Neutrophil (primary cell): Measurements from ENCODE around the gene CD44.

Source experiments
- H3K27ac ChIP-seq: fragments of 200-600 bp; sonication (generic); 2 replicates; pipeline ENCODE4 v1.5.1; 2016; ENCODE audit warnings: mild to moderate bottlenecking, moderate library complexity
- H3K27me3 ChIP-seq: fragments of 200-600 bp; sonication (generic); 2 replicates; pipeline ENCODE4 v1.6.0; 2016; ENCODE audit warnings: mild to moderate bottlenecking
- H3K36me3 ChIP-seq: fragments of 200-600 bp; sonication (generic); 2 replicates; pipeline ENCODE4 v1.5.1; 2017
- H3K4me1 ChIP-seq, 2 experiments: fragments of 200-600 bp in 1 of 2; sonication (generic) in 1 of 2; 1 replicate in 1 of 2; 2 replicates in 1 of 2; pipeline versions ENCODE4 v1.5.1 to v1.6.1; 2013 to 2016; ENCODE audit warnings: low read depth in 1 of 2, low read length in 1 of 2, mild to moderate bottlenecking in 1 of 2, moderate library complexity in 1 of 2; ENCODE audit not compliant: control insufficient read depth in 1 of 2, insufficient read depth in 1 of 2
- H3K4me3 ChIP-seq, 2 experiments: fragments of 200-600 bp in 1 of 2; sonication (generic) in 1 of 2; 1 replicate in 1 of 2; 2 replicates in 1 of 2; pipeline ENCODE4 v1.5.1; 2013 to 2016; ENCODE audit warnings: low read depth in 1 of 2, low read length in 1 of 2, mild to moderate bottlenecking in 1 of 2, moderate library complexity in 1 of 2
- H3K9me3 ChIP-seq: fragments of 200-600 bp; sonication (generic); 2 replicates; pipeline ENCODE4 v1.5.1; 2016
- TF ChIP-seq, protein P1 (sequence below): fragments of 200-600 bp; sonication (generic); IDR thresholded peaks from 2 replicates; pipeline ENCODE4 v1.5.1; 2016; ENCODE audit warnings: antibody characterized with exemption

Gene CD44

DNA sequence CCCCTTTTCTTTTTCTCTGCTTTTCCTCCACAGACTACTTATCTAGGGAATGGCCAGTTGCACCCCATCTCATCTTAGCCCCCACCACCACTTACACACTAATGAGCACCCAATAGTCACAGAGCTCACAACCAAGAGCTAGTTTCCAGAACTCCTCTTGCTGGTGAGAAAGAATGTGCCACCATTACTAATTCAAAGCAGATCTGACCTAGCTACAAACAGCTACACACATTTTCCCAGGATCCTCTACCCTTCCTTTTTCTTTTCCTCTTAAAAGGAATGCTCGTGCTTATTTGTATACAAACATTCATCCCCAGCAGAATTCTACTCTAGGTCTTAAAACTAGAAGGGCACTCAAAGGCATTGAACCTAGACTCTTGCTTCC, 136.8 kb downstream of the CD44 start:
- Histone ChIP-seq H3K36me3 (no peaks in the 10 kb centered on the region), H3K9me3 (no peaks in the 10 kb centered on the region), H3K27me3 (no peaks in the 10 kb centered on the region), H3K4me1 (peaks cover 21 to 33% of the 10 kb centered on the region in 2 experiments), H3K27ac (no peak overlapping the region), H3K4me3 (no peak overlapping the region)
- TF ChIP-seq, protein P1, sequence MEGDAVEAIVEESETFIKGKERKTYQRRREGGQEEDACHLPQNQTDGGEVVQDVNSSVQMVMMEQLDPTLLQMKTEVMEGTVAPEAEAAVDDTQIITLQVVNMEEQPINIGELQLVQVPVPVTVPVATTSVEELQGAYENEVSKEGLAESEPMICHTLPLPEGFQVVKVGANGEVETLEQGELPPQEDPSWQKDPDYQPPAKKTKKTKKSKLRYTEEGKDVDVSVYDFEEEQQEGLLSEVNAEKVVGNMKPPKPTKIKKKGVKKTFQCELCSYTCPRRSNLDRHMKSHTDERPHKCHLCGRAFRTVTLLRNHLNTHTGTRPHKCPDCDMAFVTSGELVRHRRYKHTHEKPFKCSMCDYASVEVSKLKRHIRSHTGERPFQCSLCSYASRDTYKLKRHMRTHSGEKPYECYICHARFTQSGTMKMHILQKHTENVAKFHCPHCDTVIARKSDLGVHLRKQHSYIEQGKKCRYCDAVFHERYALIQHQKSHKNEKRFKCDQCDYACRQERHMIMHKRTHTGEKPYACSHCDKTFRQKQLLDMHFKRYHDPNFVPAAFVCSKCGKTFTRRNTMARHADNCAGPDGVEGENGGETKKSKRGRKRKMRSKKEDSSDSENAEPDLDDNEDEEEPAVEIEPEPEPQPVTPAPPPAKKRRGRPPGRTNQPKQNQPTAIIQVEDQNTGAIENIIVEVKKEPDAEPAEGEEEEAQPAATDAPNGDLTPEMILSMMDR, result no peak

DNA sequence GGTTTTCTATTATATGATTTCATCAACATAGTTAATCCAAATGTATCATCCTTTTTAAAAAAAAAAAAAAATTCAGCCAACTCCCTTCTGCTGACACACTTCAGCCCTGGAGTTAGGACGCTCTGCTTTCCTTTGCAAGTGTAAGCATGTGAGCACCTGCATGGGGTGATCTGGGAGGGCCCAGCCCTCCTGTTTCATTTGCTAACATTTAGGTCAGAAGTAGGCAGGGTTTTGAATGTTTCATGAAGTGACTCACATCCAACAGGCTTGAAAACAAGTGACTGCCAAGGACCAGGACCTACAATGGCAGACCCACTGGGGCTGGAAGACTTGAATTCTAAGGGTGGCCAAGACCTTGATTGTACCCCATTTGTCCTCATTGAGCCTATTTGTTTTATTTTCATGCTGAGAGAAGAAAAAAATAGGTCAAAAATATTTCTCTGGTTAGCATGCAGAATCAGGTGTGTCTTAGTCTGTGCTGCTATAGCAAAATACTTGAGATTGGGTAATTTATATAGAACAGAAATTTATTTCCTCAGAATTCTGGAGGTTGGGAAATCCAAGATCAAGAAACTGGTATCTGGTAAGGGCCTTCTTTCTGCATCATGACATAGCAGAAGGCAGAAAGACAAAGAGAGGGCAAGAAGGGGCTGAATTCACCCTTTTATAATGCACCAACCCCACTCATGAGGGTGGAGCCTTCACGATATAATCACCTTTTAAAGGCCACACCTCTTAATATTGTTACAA, 137.6 kb downstream of the CD44 start:
- H3K4me1 ChIP-seq, result peaks cover 21 to 33% of the 10 kb centered on the region in 2 experiments
- H3K9me3 ChIP-seq, result no peaks in the 10 kb centered on the region
- H3K4me3 ChIP-seq, result no peak overlapping the region
- no peak overlapping the region for H3K27ac ChIP-seq
- H3K27me3 ChIP-seq, result no peaks in the 10 kb centered on the region
- no peaks in the 10 kb centered on the region for H3K36me3 ChIP-seq
- TF ChIP-seq, protein P1, result no peak

DNA sequence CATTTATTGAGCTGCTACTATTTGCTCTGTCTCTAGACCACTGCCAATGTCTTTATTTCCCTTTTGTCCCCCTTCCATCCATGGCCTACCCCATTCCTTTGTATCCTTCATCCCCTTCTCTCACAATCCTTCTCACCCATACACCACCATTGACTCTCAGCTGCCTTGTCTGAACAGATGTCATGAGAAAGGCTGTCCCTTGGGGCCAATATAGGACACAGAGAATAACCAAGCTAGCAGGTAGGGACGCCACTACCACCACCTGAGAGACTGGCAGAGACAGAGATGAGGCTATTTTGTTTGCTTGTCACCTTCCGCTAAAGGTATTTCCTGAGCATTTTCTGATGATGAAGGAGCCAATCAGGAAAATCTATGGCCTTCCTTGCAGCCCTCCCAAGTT, 138.9 kb downstream of the CD44 start:
- H3K36me3 ChIP-seq, result no peaks in the 10 kb centered on the region
- no peak overlapping the region for H3K27ac ChIP-seq
- no peaks in the 10 kb centered on the region for H3K27me3 ChIP-seq
- H3K4me1 ChIP-seq, result peaks cover 11 to 26% of the 10 kb centered on the region in 2 experiments
- H3K9me3 ChIP-seq, result no peaks in the 10 kb centered on the region
- TF ChIP-seq, protein P1, result no peak
- no peak overlapping the region for H3K4me3 ChIP-seq

DNA sequence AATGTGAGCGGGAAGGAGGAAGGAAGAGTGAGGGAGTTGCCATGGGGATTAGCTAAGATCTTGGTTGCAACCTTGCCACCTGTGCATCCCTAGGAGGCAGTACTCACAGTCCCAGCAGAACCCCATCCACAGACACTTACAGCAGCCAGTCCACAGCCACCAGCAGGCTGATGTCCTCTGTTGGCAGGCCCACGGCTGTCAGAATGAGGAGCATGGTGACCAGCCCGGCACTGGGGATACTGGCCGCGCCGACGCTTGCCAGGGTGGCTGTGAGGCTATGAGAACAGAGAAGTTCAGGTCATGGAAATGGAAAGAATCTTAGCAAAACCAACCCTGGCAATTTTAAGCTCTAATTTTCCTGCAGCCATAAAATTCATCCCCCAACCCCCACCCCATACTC, 141.8 kb downstream of the CD44 start:
- H3K9me3 ChIP-seq, result no peaks in the 10 kb centered on the region
- H3K4me3 ChIP-seq, result no peak overlapping the region
- TF ChIP-seq, protein P1, result no peak
- H3K27ac ChIP-seq, result no peak overlapping the region
- H3K27me3 ChIP-seq, result no peaks in the 10 kb centered on the region
- H3K4me1 ChIP-seq, result peaks cover 4 to 12% of the 10 kb centered on the region in 2 experiments
- no peaks in the 10 kb centered on the region for H3K36me3 ChIP-seq

DNA sequence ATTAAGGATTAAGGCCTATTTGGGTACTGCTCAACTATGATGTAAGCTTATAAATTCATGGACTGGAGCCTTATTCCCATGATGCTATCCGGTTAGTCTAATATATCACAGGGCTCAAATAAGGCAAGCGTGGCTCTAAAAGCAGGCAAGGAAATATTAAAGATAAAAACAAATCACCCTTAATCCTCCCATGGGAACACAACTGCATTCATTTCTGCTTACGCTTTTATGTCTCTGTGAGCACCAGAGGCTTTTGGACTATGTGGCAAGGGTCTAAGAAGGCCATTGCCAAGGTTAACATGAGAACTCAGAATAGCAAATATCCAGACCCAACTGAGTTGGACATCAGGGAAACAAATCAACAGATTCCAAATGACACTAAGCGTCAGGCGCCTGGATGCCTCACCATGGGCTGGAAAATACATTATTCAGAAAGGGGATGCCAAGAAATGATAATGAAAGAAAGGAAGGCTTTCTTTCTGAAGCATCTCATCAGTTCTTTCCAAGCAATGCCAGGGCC, 142.3 kb downstream of the CD44 start:
- Histone ChIP-seq H3K4me1 (peaks cover 4 to 9% of the 10 kb centered on the region in 2 experiments), H3K27ac (no peak overlapping the region), H3K9me3 (no peaks in the 10 kb centered on the region), H3K36me3 (no peaks in the 10 kb centered on the region), H3K4me3 (no peak overlapping the region), H3K27me3 (no peaks in the 10 kb centered on the region)
- TF ChIP-seq, protein P1, result no peak
